ENCODE data around the gene CCDC66.

Gene CCDC66

GRCh38 chr3:56620371-56620770, 63.4 kb downstream of the CCDC66 start:
- in situ Hi-C loops (cut with MboI; ENCODE audit: low sequenced_read_pairs) = no loop called here

DNA sequence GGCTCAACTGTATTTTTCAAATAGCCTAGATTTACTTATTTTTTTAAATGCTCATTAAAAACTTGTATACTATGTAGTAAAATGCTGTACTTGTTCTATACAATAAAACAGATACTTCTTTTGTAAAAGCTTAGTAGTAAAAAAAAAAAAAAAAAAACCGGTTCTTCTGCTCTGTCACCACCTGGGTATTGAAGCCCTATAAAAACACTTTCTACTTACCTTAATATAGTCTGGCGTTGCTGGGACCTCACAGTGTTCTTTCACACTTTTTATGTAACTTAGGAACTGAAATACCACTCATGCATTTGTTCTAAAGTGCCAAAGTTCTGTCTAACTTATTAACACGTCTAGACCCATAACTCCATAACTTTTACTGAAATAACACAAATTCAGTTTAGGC, 64.7 kb downstream of the CCDC66 start:
- in situ Hi-C loops (cut with MboI; ENCODE audit: low sequenced_read_pairs) = no loop called here

- in situ Hi-C loops (cut with MboI; ENCODE audit: low sequenced_read_pairs) = no loop called here
Observed at GRCh38 chr3:56622381-56622780, 65.4 kb downstream of the CCDC66 start.

GRCh38 chr3:56624725-56625124, 67.8 kb downstream of the CCDC66 start:
- in situ Hi-C loops (cut with MboI; ENCODE audit: low sequenced_read_pairs) = no loop called here

DNA sequence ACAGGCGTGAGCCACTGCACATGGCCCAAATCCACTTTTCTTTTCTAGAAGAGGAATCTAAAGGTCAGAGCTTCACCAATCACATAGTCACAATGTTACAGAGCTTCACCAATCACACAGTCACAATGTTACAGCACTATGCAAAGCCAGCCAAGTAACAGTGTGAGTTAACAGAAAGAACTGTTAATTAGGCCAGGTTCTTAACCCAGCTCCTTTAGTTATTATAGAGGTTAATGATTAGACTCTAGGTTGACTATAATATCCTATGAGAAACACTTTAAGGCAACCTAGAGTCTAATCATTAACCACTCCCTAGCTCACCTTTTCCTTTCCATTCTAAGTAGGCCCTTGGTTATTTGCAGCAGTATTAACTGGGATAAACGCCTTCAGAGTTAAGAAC, 72.1 kb downstream of the CCDC66 start:
- in situ Hi-C loops (cut with MboI; ENCODE audit: low sequenced_read_pairs) = no loop called here

GRCh38 chr3:56629451-56629850, 72.5 kb downstream of the CCDC66 start:
- in situ Hi-C loops (cut with MboI; ENCODE audit: low sequenced_read_pairs) = no loop called here

GRCh38 chr3:56630966-56631365, 74.0 kb downstream of the CCDC66 start:
- in situ Hi-C loops (cut with MboI; ENCODE audit: low sequenced_read_pairs) = no loop called here

- in situ Hi-C loops (cut with MboI; ENCODE audit: low sequenced_read_pairs) = no loop called here
Observed at GRCh38 chr3:56633181-56633580, 76.2 kb downstream of the CCDC66 start.

GRCh38 chr3:56633602-56634535, 76.9 kb downstream of the CCDC66 start:
- in situ Hi-C loops (cut with MboI; ENCODE audit: low sequenced_read_pairs) = no loop called here

- in situ Hi-C loops (cut with MboI; ENCODE audit: low sequenced_read_pairs) = no loop called here
Observed at GRCh38 chr3:56645407-56645806, 88.4 kb downstream of the CCDC66 start.

- in situ Hi-C loops (cut with MboI; ENCODE audit: low sequenced_read_pairs) = no loop called here
Observed at GRCh38 chr3:56654460-56654859, 97.5 kb downstream of the CCDC66 start.

DNA sequence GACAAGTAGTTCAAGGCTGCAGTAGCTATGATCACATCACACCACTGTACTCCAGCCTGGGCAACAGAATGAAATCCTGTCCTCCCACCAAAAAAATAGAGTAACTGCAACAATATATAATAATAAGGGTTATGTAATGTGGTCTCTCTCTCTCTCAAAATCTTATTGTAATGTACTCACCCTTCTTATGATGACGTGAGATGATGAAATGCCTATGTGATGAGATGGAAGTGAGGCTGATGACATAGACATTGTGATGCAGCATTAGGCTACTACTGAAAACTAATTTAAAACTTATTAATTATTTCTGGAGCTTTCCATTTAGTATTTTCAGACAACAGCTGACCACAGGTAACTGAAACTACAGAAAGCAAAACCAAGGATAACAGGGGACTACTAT, 98.7 kb downstream of the CCDC66 start:
- in situ Hi-C loops (cut with MboI; ENCODE audit: low sequenced_read_pairs) = no loop called here

DNA sequence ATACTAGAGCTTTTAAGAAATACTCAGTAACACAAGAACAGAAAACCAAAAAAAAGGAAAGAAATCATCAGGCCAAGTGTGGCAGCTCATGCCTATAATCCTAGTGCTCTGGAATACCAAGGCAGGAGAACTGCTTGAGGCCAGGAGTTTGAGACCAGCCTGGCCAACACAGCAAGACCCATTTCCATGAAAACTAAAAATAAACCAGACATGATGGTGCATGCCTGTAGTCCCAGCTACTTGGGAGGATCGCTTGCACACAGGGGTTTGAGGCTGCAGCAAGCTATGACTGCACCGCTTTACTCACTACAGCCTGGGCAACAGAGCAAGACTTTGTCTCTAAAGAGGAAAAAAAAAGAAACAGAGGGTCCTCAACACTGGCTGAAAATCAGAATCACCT, 107.8 kb downstream of the CCDC66 start:
- in situ Hi-C loops (cut with MboI; ENCODE audit: low sequenced_read_pairs) = no loop called here

- in situ Hi-C loops (cut with MboI; ENCODE audit: low sequenced_read_pairs) = no loop called here
Observed at GRCh38 chr3:56667973-56668579, 111.1 kb downstream of the CCDC66 start.

All from HL-60/S4 treated with retinoic acid at 250 ng/mL for 4 days and 3 days (cell line).